OCI-LY1 (cell line): ENCODE results near the gene COQ2.

Experiments used
- CTCF ChIP-seq: fragments of 200-600 bp; sonication (generic), shearing (Covaris generic); IDR thresholded peaks from 2 replicates; pipeline ENCODE4 v1.5.1; 2017; ENCODE audit warnings: mild to moderate bottlenecking, antibody characterized with exemption, low read length, moderate library complexity, mixed read lengths
- EZH2 ChIP-seq: fragments of 200-600 bp; sonication (generic), shearing (Covaris generic); IDR thresholded peaks from 2 replicates; pipeline ENCODE4 v1.8.0; 2017; ENCODE audit warnings: borderline replicate concordance, mixed run types, mild to moderate bottlenecking, antibody characterized with exemption, low read length, moderate library complexity, mixed read lengths

DNA sequence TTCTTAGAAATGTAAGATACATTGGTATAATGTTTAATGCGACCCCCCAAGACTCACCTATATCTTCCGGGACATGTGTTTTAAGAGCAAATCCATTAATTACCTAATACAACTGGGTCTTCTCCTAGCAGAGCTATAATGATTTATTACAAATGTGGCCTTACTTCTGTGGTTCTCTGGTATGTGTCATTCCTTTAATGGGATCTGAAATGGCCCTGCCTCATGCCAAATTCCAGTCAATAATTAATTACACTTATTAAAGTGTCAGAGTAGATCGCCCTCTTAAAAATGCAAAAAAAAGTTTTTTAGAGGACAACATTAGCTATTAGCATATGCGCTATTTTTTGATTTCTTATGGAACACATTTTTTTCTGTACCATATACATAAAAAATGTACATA lies 33.1 kb upstream of the COQ2 start:
- TF ChIP-seq EZH2 (no peak), CTCF (no peak)
